DOHH2 (cell line): ENCODE data around the gene TM4SF4.

Experiments
- CTCF ChIP-seq: fragments of 200-600 bp; sonication (generic); IDR thresholded peaks from one replicate; pipeline ENCODE4 v1.5.1; 2014; ENCODE audit warnings: antibody characterized with exemption, mild to moderate bottlenecking, low read depth, low read length; ENCODE audit not compliant: poor library complexity, severe bottlenecking
- EZH2phosphoT487 ChIP-seq: fragments of 200-600 bp; sonication (generic); IDR thresholded peaks from 2 replicates; pipeline ENCODE4 v1.6.1; 2017; ENCODE audit warnings: borderline replicate concordance, mild to moderate bottlenecking, antibody characterized with exemption, low read length, moderate library complexity, mixed read lengths

- no peak for TF ChIP-seq EZH2phosphoT487
- no peak for TF ChIP-seq CTCF
These were observed 22.4 kb downstream of the TM4SF4 start for GRCh38 chr3:149496891-149497290.
